ENCODE results near the gene CPXM2. TPM values are rescaled to one million over a fixed set of nuclear protein-coding genes. Genes with fewer than 3 reads are reported as not detected.

The CPXM2 gene
- total RNA-seq, 2 donors from 2014 or later = not detected

GRCh38 chr10:123882681-123883445, 8.7 kb downstream of the CPXM2 start:
- no peak overlapping the region for H3K4me3 Mint-ChIP-seq
- no peaks in the 10 kb centered on the region for H3K4me1 Mint-ChIP-seq (ENCODE audit: low read depth)
- no peak overlapping the region for H3K27ac Mint-ChIP-seq
- peaks cover 0 to 1% of the 10 kb centered on the region in 2 donors for H3K9me3 Mint-ChIP-seq
- H3K36me3 Mint-ChIP-seq (ENCODE audit: insufficient read depth in 2 of 2) = no peaks in the 10 kb centered on the region
- ATAC-seq (replicated peaks in 1 of 2) = no peak
- no peak for DNase-seq
- no peaks in the 10 kb centered on the region for H3K27me3 Mint-ChIP-seq (ENCODE audit: low read depth)

- Mint-ChIP-seq H3K27ac (no peak overlapping the region), H3K4me1 (ENCODE audit: low read depth) (no peaks in the 10 kb centered on the region), H3K27me3 (ENCODE audit: low read depth) (no peaks in the 10 kb centered on the region), H3K9me3 (peaks cover 0 to 3% of the 10 kb centered on the region in 2 donors), H3K36me3 (ENCODE audit: insufficient read depth in 2 of 2) (no peaks in the 10 kb centered on the region), H3K4me3 (no peak overlapping the region)
- ATAC-seq (replicated peaks in 1 of 2) (no peak), DNase-seq (no peak)
Observed at GRCh38 chr10:123882177-123882576, 9.4 kb downstream of the CPXM2 start.

DNA sequence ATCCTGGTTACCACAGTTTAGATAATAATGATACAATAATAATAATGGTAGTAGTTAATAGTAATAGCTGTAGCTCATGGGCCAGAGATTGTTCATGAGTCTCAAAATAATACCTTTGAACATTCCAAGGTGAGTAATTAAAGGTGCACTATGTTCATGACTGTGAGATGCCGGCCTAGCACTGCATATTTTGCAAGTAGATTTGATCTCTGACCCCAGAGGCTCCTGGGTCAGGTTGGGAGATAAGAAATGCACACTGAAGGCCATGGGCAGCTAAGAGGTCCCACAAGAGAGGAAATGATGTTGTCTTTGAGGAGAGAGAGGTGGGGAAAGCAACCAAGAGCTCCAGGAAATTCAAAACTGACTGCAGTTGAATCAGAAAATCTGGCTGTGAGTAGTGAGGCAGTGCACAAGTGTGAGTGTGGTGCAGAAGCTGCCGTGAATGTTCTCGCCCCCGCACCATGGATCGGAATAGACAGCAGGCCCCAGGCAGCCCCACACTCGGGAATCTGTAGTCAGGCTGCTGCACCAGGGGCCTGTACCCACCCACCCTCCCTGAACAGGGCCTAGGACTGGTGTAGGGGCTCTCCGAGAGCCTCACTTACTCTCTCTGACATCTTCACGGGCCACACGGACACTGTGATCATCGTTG, 11.9 kb downstream of the CPXM2 start:
- H3K27ac Mint-ChIP-seq = no peak overlapping the region
- no peak for DNase-seq
- no peaks in the 10 kb centered on the region for H3K4me1 Mint-ChIP-seq (ENCODE audit: low read depth)
- no peaks in the 10 kb centered on the region for H3K27me3 Mint-ChIP-seq (ENCODE audit: low read depth)
- no peaks in the 10 kb centered on the region for H3K36me3 Mint-ChIP-seq (ENCODE audit: insufficient read depth in 2 of 2)
- peaks cover 0 to 3% of the 10 kb centered on the region in 2 donors for H3K9me3 Mint-ChIP-seq
- H3K4me3 Mint-ChIP-seq = no peak overlapping the region
- ATAC-seq (replicated peaks in 1 of 2) = no peak

GRCh38 chr10:123878666-123879303, 12.8 kb downstream of the CPXM2 start:
- ATAC-seq (replicated peaks in 1 of 2) (no peak), DNase-seq (no peak)
- H3K9me3 Mint-ChIP-seq = peaks cover 0 to 3% of the 10 kb centered on the region in 2 donors
- no peak overlapping the region for H3K4me3 Mint-ChIP-seq
- H3K4me1 Mint-ChIP-seq (ENCODE audit: low read depth) = no peaks in the 10 kb centered on the region
- no peaks in the 10 kb centered on the region for H3K36me3 Mint-ChIP-seq (ENCODE audit: insufficient read depth in 2 of 2)
- H3K27ac Mint-ChIP-seq = no peak overlapping the region
- H3K27me3 Mint-ChIP-seq (ENCODE audit: low read depth) = no peaks in the 10 kb centered on the region

- DNase-seq (no peak), ATAC-seq (replicated peaks in 1 of 2) (no peak)
- Mint-ChIP-seq H3K27ac (no peak overlapping the region), H3K4me3 (no peak overlapping the region), H3K27me3 (ENCODE audit: low read depth) (peaks cover 5% of the 10 kb centered on the region), H3K36me3 (ENCODE audit: insufficient read depth in 2 of 2) (no peaks in the 10 kb centered on the region), H3K4me1 (ENCODE audit: low read depth) (no peaks in the 10 kb centered on the region), H3K9me3 (no peaks in the 10 kb centered on the region)
Observed at GRCh38 chr10:123870260-123870659, 21.3 kb downstream of the CPXM2 start.

DNA sequence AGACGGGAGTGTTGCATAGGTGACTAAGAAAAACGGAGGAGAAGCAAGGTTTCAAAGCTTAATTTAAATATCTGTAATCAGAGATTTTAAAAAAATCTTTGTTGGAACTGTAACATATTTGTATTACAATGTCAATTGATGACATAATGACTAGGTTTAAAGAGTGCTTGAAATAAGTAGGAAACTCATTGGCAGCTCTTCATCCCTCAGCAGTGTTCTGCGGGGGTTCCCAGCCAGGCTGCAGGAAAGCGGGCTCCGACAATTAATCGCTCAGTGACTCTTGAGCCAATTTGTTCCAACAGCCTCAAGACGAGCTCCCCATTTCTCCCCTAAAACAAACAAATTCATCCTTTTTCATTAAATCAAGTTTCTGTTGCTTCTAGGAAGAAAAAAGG, 22.6 kb downstream of the CPXM2 start:
- DNase-seq = no peak

DNA sequence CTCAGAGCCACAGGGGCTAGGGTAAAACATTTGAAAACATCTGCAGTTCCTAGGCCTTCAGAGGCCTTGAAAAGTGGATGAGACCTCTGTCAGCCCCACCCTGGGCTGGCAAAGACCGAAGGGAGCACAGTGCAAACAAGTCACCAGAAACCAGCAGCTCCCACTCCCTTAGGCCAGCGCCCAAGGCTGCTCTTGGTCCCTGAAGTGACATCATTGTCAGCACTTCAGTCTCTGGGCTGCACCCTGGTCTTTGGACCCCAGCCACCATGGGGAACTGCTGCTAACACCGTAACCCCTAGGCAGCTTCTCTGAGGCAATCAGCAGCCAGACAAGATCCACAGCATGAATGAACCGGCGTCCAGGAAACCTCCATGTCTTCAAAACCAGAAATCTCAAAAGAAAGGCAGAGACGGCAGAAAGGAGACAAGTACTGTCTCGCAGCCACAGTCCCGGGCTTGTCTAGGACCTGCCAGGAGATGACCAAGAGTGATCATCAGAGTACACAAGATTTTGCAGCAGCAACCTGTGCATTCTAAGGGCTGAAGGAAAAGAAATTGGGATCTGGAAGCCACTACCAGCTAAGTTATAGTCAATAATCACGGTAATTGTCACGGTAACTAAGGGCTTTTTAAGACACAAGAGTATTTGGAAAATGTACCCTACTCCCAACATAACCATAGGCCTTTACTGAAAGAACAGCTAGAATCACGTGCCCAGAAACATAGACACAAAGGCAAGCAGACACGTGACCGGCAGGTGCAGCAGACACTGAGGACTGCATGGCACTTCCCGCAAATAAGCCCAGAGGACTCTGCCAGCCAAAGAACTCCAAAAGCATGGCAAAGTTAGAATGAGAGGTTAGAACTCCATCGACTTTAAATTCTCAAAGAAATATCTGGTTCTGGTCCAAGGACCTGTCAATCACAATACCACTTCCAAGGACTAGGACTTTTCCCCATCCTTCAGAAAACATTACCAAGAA, 23.3 kb downstream of the CPXM2 start:
- H3K27ac Mint-ChIP-seq = no peak overlapping the region
- no peak overlapping the region for H3K4me3 Mint-ChIP-seq
- no peaks in the 10 kb centered on the region for H3K9me3 Mint-ChIP-seq
- ATAC-seq (replicated peaks in 1 of 2) (no peak), DNase-seq (no peak)
- peaks cover 5% of the 10 kb centered on the region for H3K27me3 Mint-ChIP-seq (ENCODE audit: low read depth)
- H3K36me3 Mint-ChIP-seq (ENCODE audit: insufficient read depth in 2 of 2) = no peaks in the 10 kb centered on the region
- H3K4me1 Mint-ChIP-seq (ENCODE audit: low read depth) = no peaks in the 10 kb centered on the region

More for the DNA sequence above, 22.6 kb downstream of the CPXM2 start:
- Mint-ChIP-seq H3K27me3 (ENCODE audit: low read depth) (peaks cover 5% of the 10 kb centered on the region), H3K36me3 (ENCODE audit: insufficient read depth in 2 of 2) (no peaks in the 10 kb centered on the region), H3K4me1 (ENCODE audit: low read depth) (no peaks in the 10 kb centered on the region), H3K27ac (no peak overlapping the region), H3K9me3 (no peaks in the 10 kb centered on the region), H3K4me3 (no peak overlapping the region)
- no peak for ATAC-seq (replicated peaks in 1 of 2)

DNA sequence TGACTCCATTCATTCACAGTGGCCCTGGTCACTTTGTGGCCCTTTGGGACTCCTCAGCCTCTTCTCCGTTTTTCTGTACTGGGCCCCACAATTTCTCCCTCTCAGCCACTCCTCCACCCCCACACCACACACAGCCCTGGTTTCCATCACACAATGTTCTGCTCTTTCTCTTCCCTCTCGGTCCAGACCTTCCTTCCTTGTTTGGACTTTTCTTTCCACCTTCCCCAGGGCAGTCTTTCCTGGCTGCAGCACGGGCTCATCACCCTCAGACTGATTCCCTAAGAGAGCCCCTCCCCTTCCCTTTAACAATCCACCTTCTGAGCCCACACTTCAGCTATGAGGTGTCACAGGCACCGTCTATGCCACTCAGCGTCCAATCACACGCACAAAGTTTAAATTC, 25.7 kb downstream of the CPXM2 start:
- no peaks in the 10 kb centered on the region for H3K9me3 Mint-ChIP-seq
- H3K27ac Mint-ChIP-seq = no peak overlapping the region
- H3K4me1 Mint-ChIP-seq (ENCODE audit: low read depth) = no peaks in the 10 kb centered on the region
- no peak overlapping the region for H3K4me3 Mint-ChIP-seq
- no peaks in the 10 kb centered on the region for H3K36me3 Mint-ChIP-seq (ENCODE audit: insufficient read depth in 2 of 2)
- DNase-seq = no peak
- no peak for ATAC-seq (replicated peaks in 1 of 2)
- peaks cover 5% of the 10 kb centered on the region for H3K27me3 Mint-ChIP-seq (ENCODE audit: low read depth)

- Mint-ChIP-seq H3K27ac (no peak overlapping the region), H3K27me3 (ENCODE audit: low read depth) (peaks cover 5% of the 10 kb centered on the region), H3K4me1 (ENCODE audit: low read depth) (no peaks in the 10 kb centered on the region), H3K4me3 (no peak overlapping the region), H3K36me3 (ENCODE audit: insufficient read depth in 2 of 2) (no peaks in the 10 kb centered on the region), H3K9me3 (no peaks in the 10 kb centered on the region)
- DNase-seq = no peak
- ATAC-seq (replicated peaks in 1 of 2) = no peak
Observed at GRCh38 chr10:123865350-123865749, 26.3 kb downstream of the CPXM2 start.

DNA sequence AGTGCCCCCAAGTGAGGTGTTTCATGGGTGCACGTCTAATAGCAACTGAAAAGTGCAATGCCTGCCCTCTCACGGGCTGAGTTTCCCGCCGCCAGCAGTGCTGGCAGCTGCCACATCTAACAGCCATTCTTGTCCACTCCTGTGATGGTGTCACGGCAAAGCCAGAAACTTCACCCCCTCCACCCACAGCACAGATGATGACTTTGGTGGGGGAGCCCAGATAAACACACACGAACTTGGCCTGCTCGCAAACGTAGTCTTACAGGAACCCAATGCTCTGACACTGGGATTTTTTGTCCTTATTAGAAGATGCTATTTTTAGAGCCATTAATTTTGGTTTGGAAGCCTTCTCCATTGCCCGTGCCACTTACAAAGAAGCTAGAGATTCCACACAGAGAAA, 26.7 kb downstream of the CPXM2 start:
- Mint-ChIP-seq H3K9me3 (no peaks in the 10 kb centered on the region), H3K36me3 (ENCODE audit: insufficient read depth in 2 of 2) (no peaks in the 10 kb centered on the region), H3K27ac (no peak overlapping the region), H3K4me3 (no peak overlapping the region), H3K4me1 (ENCODE audit: low read depth) (no peaks in the 10 kb centered on the region), H3K27me3 (ENCODE audit: low read depth) (peaks cover 5% of the 10 kb centered on the region)
- ATAC-seq (replicated peaks in 1 of 2) (no peak), DNase-seq (no peak)

DNA sequence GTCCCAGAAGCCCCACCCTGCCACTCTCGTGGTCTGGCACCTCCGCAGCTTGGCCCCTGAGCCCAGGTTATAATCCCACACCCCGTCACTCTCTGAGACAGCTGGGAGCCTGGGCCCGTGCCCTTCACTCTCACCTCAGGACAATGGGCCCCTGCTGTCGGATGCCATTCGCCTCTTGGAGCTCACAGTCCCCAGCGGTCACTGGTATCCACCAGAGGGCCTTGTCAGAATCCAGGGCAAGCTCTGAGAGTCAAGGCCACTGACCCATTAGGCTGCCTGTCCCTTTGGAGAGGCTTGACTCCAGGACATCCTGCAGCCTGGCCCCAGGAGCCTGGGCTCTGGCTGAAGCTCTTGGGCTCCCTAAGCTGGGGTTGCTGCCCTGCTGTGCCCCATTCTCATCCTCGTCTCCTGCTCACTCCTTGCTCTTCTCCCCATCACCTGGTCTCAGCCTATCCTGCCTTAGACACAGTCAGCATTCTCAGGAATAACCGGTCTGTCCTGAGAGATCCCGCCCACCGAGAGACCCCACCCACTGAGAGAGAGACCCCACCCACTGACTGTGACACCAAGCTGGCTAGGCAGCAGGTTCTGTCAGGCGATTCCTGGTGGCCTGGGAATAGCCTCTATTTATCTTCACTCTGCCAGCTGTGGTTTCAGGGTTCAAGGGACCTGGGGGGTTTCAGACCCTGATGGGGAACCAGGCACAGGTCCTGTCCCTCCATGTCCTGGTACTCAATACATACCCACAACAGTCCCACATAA, 27.7 kb downstream of the CPXM2 start:
- H3K27ac Mint-ChIP-seq = no peak overlapping the region
- DNase-seq = no peak
- H3K9me3 Mint-ChIP-seq = no peaks in the 10 kb centered on the region
- H3K36me3 Mint-ChIP-seq (ENCODE audit: insufficient read depth in 2 of 2) = no peaks in the 10 kb centered on the region
- H3K4me3 Mint-ChIP-seq = no peak overlapping the region
- no peaks in the 10 kb centered on the region for H3K4me1 Mint-ChIP-seq (ENCODE audit: low read depth)
- ATAC-seq (replicated peaks in 1 of 2) = no peak
- peaks cover 5% of the 10 kb centered on the region for H3K27me3 Mint-ChIP-seq (ENCODE audit: low read depth)

- H3K9me3 Mint-ChIP-seq = no peaks in the 10 kb centered on the region
- DNase-seq (no peak), ATAC-seq (replicated peaks in 1 of 2) (no peak)
- no peaks in the 10 kb centered on the region for H3K36me3 Mint-ChIP-seq (ENCODE audit: insufficient read depth in 2 of 2)
- H3K27me3 Mint-ChIP-seq (ENCODE audit: low read depth) = peaks cover 5% of the 10 kb centered on the region
- no peaks in the 10 kb centered on the region for H3K4me1 Mint-ChIP-seq (ENCODE audit: low read depth)
- no peak overlapping the region for H3K27ac Mint-ChIP-seq
- H3K4me3 Mint-ChIP-seq = no peak overlapping the region
Observed at GRCh38 chr10:123863183-123863575, 28.4 kb downstream of the CPXM2 start.

Measured in activated T-cell treated with anti-CD3 and anti-CD28 coated beads, Interleukin-2, amount 50 U/mL, for 72 hours (primary cell).